Caki2 (cell line): ENCODE results near the gene TGFBI. TPM values are rescaled to one million over a fixed set of nuclear protein-coding genes. Genes with fewer than 3 reads are reported as not detected.

Source experiments
- DNase-seq: peaks from one replicate; pipeline ENCODE4 v3.0.0-alpha.2; 2015; ENCODE audit warnings: low read depth
- in situ Hi-C: cut with HindIII; loops from 2 replicates; pipeline ENCODE4 v1.10.0; 2016; ENCODE audit warnings: low sequenced_read_pairs, low pct_unique_long_range_greater_than_20kb, mixed read lengths
- total RNA-seq: library from RNA; depleted of rRNA; stranded (reverse); fragments of >200 nt; shearing (Covaris generic); gene quantifications from 2 replicates; pipeline ENCODE4 v1.2.3, GENCODE V29; 2014; ENCODE audit warnings: low replicate concordance

TGFBI gene
- total RNA-seq, 1 experiment from 2014 or later = 340 TPM

DNA sequence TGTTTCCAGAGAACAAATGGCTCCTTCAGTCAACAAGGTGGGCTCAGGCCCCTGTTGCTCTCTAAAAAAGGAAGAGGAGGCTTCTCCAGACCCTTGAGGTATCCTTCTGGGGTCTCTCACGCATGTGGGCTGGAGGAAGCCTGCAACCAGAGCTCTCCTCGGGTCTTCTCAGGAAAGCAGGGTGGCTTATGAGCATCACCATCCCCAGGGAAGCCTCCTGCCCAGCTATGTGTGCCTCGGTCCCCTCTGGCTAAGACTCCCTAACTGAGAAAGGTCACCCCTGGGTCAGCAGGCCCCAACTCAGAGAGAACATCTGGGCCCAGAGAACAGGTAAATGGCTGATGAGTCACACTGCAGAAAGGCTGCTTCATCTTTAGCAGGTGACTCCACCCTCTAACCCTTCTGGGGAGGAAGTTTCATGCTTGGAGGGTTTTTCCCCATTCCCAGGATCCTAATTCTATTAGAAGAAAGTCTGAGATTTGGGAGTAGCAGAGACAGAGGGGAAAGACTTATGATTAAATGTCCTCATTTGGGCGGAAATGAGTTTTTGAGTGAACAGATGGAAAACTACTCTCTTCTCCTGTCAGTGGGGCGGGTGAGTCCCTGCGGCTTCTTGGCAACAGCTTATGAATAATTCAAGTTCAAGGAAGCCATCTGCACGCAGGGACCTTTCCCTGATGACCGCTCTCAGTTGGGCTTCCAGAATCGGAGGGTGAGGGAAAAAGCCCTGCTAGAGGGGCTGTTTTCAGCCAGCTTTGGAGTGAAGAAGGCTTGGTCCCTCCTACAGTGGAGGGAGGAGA lies 41.9 kb downstream of the TGFBI start:
- in situ Hi-C loops = no loop called here
- DNase-seq = no peak

DNA sequence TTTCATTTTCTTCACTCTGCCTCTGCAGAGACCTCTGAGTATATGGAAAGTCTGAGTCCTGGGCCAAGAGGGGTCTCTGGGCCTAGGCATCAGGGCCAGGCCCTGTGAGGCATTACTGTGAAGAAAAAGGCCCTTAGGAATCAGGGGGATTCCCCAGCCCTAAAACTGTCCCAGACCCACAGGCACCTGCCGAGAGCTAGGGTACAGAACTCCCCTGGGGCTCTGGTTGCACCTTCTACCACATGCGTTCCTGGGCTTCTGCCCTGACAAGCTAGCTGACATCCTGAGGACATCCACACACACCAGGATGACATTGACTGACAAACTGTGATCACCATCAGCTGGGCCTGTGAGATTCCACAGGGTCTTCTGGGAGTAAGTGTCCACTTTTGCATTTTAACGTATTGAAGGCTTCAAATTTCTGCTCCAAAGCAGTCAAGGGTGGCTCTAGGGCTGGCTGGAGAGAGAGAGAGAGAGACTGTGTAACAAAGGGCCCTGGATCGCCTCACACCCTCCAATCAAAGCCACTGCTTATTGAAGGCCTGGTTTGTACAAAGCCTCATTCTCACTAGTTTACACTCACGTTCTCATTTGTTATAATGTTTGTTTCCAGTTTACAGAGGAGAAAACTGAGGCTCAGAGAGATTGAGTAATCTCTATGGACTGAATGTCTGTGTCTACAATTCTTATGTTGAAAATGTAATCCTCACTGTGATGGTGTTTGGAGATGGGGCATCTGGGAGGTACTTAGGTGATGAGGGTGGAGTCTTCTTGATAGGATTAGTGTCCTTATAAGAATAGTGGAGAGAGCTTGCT lies 45.1 kb downstream of the TGFBI start:
- in situ Hi-C loops = no loop called here
- no peak for DNase-seq

- DNase-seq = no peak
- in situ Hi-C loops = no loop called here
Measured at GRCh38 chr5:136075466-136075891, 46.7 kb downstream of the TGFBI start.

- in situ Hi-C loops = no loop called here
- DNase-seq = no peak
Measured at GRCh38 chr5:136076067-136076466, 47.3 kb downstream of the TGFBI start.

GRCh38 chr5:136076881-136077445 lies 48.2 kb downstream of the TGFBI start:
- DNase-seq = no peak
- in situ Hi-C loops = no loop called here

DNA sequence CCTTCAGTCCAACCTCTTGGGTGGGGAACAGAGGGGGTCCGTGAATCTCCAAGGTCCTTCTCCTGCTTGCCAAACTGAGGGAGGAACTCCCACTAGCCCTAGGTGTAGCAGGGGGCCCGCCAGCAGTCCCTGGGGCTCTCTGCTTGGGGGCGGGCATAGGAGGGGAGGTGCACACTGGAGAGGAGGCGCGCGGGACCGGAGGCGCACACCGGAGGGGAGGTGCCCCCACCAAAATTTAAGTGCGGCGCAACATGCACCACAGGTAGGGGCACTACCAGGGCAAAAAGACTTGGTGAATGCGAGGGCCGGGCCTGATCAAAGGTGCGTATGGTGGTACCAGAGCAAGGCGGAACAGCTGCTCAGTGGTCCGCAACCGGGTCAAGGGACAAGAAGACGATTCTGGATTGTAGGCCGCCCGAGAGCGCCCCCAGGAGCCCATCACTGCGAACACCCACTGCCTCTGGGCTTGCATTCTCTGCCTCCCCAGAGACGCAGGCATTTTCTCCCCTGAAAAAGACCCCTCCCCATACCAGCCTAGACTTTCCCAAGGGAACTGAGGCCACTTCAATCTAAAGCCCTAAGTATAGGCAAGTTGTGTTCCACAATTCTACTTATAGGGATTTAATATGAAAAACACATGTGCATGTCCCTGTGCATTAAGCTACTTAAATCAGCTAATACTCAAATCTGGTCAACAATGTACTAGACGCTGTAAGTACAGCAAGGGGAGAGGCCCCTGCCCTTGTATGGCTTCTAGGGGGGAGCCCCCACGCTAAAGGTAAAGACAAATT lies 50.6 kb downstream of the TGFBI start:
- DNase-seq = no peak
- in situ Hi-C loops = no loop called here

- no peak for DNase-seq
- in situ Hi-C loops = no loop called here
Measured at GRCh38 chr5:136080113-136080482, 51.3 kb downstream of the TGFBI start.

DNA sequence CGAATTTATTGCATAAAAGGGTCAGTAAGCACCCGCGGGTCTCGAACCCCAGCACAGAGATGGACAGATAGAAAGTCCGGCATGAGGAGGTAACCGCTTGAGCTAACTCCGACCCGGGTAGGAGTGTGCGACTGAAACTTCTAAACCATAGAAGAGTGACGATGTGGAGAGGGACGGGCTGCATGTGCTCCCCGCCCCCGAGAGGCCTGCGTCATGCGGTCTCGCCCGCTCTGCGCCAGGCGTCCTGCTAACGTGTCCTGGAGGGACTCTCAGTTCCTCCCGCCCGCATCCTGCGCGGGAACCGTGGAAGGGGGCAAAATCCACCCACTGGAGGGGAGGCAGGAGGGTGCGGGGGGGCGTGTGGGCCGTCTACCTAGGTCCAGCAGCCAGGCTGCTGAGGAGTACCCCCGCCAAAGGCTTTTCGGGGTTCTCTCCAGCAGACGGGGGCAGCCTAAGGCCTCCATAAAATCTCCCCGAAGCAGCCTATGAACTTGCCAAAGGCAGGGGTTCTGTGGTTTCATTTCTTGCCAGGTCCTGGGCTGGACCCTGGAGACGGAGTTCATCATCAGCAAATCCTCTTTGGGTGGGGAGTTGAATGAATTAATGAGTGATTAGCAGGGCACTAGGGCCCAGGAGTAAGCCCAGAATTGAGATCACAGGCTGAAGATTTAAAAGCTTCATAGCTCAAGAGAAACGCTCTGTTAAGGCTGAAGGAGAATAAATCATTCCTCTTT lies 51.9 kb downstream of the TGFBI start:
- in situ Hi-C loops = no loop called here

GRCh38 chr5:136081217-136081591 lies 52.4 kb downstream of the TGFBI start:
- in situ Hi-C loops = no loop called here

More for the DNA sequence above, 51.9 kb downstream of the TGFBI start:
- peak; percentile 92 for DNase-seq

GRCh38 chr5:136082390-136083193 lies 53.8 kb downstream of the TGFBI start:
- peak; percentile 60 for DNase-seq
- in situ Hi-C loops = no loop called here

More at GRCh38 chr5:136081217-136081591, 52.4 kb downstream of the TGFBI start:
- DNase-seq = no peak

GRCh38 chr5:136084698-136085097 lies 55.9 kb downstream of the TGFBI start:
- in situ Hi-C loops = no loop called here
- DNase-seq = no peak

DNA sequence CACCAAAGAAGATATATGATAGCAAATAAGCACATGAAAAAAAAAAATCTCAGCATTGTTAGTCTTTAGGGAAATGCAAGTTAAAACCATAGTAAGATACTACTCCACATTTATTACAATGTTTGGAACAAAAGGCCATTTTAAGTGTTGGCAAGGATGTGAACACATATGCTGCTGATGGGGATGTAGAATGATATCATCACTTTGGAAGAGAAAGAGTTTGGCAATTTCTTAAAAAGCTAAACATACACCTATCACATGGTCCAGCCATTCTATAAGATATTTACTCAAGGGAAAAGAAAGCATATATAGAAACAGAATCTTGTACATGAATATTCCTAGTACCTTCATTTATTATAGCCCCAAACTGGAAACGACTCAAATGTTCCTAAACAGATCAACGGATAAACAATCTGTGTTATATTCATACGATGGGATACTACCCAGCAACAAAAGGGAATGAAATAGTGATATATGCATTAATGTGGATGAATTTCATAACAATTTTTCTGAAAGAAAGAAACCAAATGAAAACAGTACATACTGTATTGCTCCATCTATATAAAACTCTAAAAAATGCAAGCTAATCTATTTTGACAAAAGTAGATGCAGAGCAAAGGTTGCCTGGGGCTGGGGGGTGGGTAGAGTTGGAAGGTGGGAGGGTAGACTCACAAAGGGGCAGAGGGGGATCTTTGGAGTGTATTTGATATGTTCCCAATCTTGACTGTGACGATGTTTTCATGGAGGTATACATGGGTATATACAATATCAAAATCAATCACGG lies 58.2 kb downstream of the TGFBI start:
- DNase-seq = no peak
- in situ Hi-C loops = no loop called here

- in situ Hi-C loops = no loop called here
- no peak for DNase-seq
Measured at GRCh38 chr5:136087961-136088871, 59.4 kb downstream of the TGFBI start.

DNA sequence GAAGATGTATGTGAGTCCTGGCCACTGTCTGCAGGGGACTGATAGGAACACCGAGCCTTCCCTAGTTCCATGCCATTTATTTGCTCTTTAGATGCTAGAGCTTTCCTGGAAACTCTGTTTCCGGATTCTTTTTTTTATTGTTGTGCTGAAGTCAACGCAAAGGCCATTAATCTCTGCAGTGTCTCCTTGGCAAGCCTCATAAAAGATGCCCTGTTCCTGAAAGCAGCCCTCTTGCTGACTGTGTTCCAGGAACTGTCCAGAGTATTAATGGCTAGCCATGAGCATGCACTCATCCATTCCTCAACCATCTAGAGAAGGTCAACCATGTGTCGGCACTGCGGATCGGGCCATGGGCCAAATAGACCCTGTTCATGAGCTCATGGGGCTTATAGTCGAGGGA lies 61.0 kb downstream of the TGFBI start:
- no peak for DNase-seq
- in situ Hi-C loops = no loop called here

DNA sequence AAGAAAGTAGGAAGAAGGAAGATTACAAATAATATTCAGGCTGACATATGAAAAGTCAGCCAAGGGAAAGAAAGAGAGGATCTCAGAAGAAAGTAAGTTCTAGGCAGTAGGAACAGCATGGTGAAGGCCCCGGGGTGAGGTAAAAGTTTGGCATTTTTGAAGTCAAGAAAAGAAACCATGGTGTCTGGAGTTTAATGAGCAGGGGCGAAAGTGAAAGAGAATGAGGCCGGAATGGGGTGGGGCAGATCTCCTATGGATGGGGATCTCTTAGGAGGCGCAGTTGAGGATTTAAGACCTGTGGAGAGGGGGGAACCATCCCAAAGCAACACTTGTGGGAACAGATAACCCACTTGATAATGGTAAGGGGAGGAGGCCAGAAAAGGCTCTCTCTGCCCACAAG lies 61.5 kb downstream of the TGFBI start:
- in situ Hi-C loops = no loop called here

More for the DNA sequence above, 61.5 kb downstream of the TGFBI start:
- no peak for DNase-seq
